GM18951 (cell line): ENCODE data around the gene RAB31.

Experiments used
- POLR2A ChIP-seq: IDR thresholded peaks from 4 replicates; pipeline ENCODE4 v1.6.1; 2011; ENCODE audit warnings: mild to moderate bottlenecking; ENCODE audit not compliant: insufficient read length, insufficient read depth; ENCODE audit errors: extremely low read depth
- in situ Hi-C: fragments of 300-500 bp; cut with MboI; formaldehyde crosslinking; loops from one replicate; pipeline ENCODE4 v1.12.0; 2022; ENCODE audit warnings: low sequenced_read_pairs, mixed read lengths, inconsistent platforms; ENCODE audit not compliant: unreplicated experiment

RAB31 gene

DNA sequence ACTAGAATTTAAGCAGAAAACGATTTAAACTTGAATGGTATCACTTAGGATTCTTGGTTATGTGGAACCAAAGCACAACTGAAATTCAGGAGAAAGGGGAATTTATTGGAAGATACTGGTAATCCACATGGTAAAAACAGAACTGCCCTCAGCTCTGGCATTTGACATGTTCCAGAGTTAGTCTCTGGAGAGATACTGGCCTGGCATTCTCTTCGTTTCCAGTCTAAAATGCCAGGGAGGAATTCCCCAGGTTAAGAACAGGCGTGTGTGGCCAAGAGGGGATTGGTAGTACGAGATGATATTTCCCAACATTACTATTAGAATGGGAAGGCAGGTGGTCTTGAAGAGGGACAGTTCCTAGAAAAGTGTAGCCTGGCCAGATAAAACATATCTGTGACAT, 109.2 kb downstream of the RAB31 start:
- in situ Hi-C loops = no loop called here
- no peak for TF ChIP-seq POLR2A

DNA sequence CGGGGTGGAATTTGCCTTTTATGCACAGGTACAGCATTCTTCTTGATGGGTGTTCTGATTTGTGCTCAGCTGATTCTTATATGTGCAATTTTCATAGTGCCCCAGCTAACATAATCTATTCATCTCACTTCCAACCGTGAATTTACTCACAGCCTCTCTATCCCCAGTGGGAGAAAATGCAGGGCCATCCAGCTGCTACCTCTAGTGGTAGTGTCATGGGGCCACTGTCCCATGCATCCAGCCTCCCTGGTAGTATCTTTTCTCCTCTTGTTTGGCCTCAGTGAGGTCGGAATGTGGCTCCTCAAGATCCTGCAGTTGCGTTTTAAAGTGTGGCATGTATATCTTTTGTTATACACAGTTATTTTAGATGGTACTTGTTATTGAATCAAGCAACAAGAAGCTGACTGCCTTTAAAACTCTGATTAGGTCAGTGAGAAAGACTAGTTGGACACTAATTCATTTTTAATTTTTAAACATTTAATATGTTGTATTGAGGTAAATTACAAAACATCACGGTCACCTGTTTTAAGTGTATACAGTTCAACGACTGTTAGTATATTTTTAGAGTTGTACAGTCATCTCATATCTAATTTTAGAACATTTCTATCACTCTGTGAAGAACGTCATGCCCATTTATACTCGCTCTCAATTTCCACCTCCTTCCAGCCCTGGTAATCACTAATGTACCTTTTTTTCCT, 109.8 kb downstream of the RAB31 start:
- no peak for TF ChIP-seq POLR2A
- in situ Hi-C loops = no loop called here

DNA sequence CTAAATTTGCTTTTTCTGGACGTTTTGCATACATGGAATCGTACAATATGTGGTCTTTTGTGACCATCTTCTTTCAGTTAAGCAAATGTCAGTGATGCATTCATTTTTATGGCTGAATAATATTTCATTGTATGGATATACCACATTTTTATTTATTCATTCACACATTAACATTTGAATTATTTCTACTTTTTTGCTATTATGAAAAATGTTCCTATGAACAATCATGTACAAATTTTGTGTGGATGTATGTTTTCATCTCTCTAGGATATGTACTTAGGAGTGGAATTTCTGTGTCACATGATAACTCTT, 110.3 kb downstream of the RAB31 start:
- TF ChIP-seq POLR2A = no peak
- in situ Hi-C loops = no loop called here

DNA sequence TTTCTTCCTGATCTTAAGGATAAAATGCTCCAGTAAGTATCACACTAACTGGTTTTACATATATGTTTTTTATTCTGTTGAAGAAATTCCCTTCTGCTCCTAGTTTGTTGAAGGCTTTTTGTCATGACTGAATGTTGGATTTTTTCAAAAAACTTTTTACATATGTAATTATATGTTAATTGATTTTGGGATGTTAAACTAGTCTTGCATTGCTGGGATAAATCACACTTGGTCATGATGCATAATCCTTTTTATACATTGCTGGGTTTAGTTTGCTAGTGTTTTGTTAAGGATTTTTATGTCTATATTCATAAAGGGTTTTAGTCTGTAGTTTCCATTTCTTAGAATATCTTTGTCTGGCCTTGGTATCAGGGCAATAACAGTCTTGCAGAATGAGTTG, 112.0 kb downstream of the RAB31 start:
- no peak for TF ChIP-seq POLR2A
- in situ Hi-C loops = no loop called here

DNA sequence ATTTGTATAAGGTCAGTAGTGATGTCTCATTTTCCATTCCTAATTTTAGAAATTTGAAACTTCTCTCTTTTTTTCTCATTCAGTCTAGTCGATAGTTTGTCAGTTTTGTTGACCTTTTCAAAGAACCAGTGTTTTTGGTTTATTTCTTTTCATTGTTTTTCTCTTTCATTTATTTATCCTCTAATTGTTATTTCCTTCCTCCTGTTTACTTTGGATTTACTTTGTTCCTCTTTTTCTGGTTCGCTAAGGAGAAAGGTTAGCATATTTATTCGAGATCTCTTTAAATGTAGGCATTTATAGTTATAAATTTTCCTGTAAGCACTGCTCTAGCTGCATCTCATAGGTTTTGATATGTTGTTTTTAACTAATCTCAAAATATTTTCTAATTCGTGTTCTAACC, 112.6 kb downstream of the RAB31 start:
- in situ Hi-C loops = no loop called here
- TF ChIP-seq POLR2A = no peak

DNA sequence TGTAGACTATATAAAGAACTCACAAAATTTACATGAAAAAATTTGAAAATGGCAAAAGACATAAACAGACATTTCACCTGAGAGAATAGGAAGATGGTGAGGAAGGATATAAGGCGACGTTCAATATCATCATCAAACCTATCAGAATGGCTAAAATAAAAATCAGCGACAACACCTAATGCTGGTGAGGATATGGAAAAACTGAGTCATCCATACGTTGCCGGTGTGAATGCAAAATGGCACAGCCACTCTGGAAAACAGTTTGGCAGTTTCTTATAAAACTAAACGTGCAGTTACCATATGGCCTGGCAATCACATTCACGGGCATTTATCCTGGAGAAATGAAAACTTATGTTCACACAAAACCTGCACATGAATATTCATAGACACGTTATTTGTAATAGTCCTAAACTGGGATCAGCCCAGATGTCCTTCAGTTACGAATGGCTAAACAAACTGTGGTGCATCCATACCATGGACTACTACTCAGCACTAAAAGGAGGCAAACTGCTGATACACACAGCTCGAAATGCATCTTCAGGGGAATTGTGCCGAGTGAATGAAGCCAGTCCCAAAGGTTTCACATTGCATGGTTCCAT, 114.6 kb downstream of the RAB31 start:
- TF ChIP-seq POLR2A = no peak
- in situ Hi-C loops = no loop called here

DNA sequence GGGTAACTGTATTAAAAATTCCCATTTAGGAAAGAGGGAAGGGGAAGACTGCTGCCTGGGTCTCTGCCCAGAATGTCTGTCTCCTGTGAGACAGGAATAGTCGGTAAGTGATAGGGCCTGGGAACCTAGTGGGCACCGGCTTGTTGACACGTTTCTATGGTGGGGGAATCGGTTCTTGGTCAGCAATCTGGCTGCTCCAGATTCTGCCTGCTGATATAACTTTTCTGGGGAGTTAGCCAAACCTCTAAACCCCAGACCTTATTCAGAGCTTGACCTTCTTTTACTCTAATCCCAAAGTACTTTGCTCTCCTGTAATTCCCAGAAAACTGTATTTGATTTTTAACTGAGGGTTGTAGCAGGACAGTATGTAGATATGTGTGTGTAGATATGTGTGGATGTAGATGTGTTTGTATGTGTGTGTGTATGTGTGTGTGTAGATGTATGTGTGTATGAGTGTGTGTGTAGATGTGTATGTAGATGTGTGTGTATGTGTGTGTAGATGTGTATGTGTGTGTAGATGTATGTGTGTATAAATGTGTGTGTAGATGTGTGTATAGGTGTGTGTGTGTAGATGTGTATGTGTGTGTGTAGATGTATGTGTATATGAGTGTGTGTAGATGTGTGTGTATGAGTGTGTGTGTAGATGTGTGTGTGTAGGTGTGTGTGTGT, 115.8 kb downstream of the RAB31 start:
- in situ Hi-C loops = no loop called here

DNA sequence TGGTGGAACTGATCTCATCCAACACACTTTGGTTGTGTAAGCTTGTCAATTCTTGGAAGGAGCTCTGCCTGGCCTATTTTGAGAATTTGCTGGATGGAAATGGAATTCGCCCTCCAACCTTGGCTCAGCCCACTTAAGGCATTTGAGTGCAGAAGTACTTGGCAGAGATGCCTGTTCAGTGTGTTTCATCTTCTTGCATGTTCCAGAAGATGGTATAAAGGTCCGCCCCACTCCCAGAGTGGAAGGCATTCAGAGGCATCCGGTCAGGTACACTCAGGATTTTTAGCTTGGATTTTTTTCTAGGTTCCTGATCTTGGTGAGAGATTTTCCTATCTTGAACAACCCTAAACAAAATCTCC, 116.4 kb downstream of the RAB31 start:
- in situ Hi-C loops = no loop called here
- TF ChIP-seq POLR2A = no peak

More for the DNA sequence above, 115.8 kb downstream of the RAB31 start:
- no peak for TF ChIP-seq POLR2A

DNA sequence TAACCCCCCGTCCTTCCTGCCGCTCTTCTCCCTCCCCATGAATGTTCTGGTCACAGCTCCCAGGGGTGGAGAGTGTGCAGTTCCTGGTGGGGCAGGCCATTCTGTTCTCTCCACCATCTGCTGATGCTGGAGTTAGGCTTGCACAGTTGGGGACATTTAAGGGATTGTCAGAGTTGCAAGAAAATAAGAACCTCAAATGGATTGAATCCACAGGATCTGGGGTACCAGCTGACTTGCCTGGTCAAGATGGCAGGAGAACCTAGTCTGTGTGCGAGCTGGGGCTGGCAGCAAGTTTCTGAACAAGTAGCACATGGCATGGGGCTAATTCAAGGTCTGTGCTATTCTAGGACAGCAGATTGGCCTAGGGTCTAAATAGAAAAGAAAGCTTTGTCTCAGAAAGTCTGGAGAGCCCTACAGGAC, 116.9 kb downstream of the RAB31 start:
- TF ChIP-seq POLR2A = no peak
- in situ Hi-C loops = no loop called here

DNA sequence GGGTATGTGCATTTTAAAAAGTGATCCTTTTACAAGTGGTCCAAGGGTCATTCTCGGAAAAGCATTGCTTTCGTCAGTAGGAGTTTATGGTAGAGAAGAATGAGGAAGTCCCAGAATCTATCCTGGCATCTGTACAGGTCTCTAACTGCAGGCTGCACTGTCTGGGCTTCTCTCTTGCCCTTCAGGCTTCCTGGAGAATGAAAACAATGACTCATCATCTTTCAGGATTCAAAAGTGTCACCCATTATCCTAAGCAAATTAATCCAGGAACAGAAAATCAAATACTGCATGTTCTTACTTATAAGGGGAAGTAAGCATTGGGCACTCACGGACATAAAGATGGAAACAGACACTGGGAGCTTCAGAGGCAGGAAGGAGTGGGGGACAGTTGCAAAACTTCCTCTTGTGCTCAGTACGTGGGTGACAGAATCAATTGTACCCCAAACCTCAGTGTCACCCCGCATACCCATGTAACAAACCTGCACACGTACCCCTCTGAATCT, 117.5 kb downstream of the RAB31 start:
- no peak for TF ChIP-seq POLR2A
- in situ Hi-C loops = no loop called here

DNA sequence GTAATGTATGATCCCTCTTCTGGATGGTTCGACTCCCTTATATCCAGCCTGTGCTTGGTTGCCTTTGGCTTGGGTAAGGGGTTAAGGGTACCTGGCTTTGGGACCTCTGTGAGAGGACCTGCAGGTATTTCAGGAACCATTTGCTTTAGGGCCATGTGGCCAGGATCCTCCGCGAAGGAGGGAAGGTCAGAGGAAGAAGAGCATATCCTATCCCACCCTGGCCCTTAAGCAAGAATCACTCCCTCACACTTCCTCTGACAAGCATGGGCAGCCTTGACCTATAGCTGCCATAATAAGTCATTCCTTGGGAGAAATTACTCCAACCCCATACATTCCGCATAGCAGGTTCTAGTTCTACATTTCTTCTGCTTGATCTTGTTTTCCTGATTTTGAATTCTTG, 118.6 kb downstream of the RAB31 start:
- in situ Hi-C loops = no loop called here
- TF ChIP-seq POLR2A = no peak

DNA sequence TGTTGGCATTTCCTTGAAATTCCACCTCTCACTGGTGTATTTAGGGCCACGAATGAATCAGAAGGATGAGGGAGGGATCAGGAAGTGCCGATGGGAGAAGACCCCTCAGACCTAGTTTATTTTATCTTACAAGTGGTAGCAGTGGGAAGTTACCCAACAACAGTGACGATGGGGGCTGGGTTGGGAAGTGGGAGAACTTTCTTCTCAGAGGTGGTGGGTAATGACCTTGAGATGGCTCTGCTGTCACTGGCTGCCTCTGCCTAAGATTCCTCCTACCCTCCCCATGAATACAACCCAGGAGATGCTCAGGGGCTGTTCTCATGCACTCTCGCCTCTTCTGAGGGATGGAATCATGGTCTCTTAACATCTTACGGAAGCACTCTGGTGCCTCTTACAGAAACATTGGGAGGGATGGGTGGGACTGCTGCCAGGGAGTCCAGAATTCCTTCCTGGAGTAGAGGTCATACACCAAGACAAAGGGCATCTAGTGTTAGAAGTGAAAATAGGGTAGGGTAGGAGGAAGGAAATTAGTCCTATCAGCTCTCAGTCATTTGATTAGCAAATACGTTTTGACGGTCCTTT, 119.2 kb downstream of the RAB31 start:
- in situ Hi-C loops = no loop called here
- TF ChIP-seq POLR2A = no peak

DNA sequence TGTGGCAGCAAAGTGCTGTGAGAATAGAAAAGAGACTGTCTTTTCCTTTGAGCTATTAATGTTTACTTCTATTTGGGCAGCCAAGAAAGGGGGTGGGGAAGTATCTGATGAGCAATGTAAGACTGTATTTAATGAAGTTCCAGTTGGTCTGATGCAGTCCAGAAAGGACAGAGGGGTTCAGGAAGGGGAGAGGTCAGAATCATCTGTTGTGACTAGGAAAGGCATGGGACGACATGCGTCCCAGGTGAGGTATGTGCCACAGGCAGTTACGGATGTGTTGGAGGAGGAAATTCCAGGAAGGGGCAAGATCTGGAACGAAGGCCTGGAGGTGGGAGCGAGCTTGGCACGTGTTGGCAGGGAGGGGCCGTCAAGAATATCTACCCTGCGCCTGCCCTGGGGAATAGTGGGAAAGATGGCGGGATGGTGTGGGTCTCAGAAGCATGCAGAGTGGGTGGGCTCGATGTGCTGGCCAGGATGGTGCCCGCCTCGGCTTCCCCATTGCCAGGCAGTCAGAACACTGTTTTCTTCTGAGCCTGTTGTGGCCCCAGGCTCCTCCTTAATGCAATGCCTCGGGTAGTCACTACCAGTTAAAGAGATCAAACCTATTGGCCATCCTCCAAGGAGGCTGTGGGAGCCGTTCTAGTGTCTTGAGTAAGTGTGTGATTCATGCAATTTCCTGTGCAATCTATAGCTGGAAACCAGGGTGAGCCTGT, 119.8 kb downstream of the RAB31 start:
- in situ Hi-C loops = no loop called here
- no peak for TF ChIP-seq POLR2A

DNA sequence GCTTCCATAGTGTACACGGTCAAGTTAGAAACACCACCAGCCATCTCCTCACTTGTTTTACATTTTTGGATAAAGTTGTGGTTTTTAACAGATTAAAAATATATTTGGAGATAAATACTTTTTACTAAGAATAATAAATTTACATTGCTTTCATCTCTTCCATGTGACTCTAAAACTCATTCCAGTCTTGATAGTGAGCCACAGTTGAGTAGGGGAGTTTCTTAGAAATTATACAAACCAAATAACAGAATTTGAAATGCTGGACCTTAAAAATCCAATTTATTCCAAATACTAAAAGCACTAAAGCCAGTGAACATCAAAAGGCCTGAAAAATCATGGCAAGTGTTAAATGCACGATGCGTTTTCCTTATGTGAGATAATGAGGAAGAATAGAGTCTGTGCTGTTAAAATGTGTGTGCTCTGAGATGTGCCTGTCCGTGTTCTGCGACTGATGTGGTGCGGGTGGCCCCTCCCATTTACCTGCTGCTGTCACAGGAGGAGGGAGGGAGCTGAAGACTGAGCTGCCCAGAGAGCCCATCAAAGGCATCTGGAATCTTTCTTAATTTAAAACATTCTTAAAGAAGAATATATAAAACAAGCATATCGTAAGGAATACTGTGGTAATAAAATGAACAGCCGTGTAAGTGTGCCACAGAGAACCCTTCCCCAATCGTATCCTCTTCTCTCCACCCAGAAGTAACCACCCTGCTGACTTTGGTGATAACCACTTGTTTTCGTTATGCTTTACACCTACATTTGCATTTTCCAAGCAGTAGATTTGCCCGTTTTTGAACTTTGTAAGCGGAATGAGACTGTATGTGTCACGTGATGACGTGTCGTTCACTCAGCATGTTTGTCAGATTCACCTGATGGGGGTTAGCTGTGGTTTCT, 120.7 kb downstream of the RAB31 start:
- in situ Hi-C loops = no loop called here
- TF ChIP-seq POLR2A = no peak
